ENCODE data around the gene ADGRL1.
"Not testable (repeated sequence)": the region's sequence is repeated elsewhere in the genome, so short reads cannot be mapped to it uniquely, and the experiment has no call there.

- TF ChIP-seq EP300 (IDR thresholded peaks at IDR 0.05; ENCODE audit: borderline replicate concordance in 1 of 2, low read depth in 1 of 2, low read length in 1 of 2); USF2 (IDR thresholded peaks at IDR 0.05; ENCODE audit: borderline replicate concordance, low read depth, low read length): not testable (repeated sequence)
Observed at GRCh38 chr19:14253822-14254599, 48.0 kb upstream of the ADGRL1 start.
